ENCODE results near the gene CREB5.

Gene CREB5

DNA sequence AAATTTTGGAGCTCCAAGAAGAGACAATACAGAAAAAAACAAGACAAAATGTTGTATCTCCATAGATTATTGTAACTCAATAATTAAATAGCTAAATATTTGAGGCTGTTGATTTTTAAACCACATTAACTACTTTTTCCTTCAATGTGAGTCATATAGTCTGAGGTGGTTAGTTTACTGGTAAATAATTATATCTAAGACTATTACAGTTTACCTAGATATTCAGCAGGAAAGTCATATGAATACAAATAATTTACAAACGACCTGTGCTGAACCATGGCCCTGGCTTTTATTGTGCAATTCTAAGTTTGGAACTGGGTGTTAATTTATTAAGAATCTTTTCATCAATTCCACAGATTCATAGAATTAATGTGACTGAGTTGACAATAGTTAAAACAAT is 22.2 kb downstream of the CREB5 start:
- no peak for DNase-seq (ENCODE audit: extremely low spot score)
- ChIA-PET POLR2A (interaction anchor here (0.7 kb wide), 1 partner anchor 25 kb away, joined by 5 read pairs; no protein-coding TSS in a partner anchor), CTCF (interaction anchor here (0.5 to 1.5 kb wide), 7 partner anchors 10 to 251 kb away, joined by 3 to 5 read pairs (median 3); partner anchors contain the start of gene CREB5)
- TF ChIP-seq, protein P1, sequence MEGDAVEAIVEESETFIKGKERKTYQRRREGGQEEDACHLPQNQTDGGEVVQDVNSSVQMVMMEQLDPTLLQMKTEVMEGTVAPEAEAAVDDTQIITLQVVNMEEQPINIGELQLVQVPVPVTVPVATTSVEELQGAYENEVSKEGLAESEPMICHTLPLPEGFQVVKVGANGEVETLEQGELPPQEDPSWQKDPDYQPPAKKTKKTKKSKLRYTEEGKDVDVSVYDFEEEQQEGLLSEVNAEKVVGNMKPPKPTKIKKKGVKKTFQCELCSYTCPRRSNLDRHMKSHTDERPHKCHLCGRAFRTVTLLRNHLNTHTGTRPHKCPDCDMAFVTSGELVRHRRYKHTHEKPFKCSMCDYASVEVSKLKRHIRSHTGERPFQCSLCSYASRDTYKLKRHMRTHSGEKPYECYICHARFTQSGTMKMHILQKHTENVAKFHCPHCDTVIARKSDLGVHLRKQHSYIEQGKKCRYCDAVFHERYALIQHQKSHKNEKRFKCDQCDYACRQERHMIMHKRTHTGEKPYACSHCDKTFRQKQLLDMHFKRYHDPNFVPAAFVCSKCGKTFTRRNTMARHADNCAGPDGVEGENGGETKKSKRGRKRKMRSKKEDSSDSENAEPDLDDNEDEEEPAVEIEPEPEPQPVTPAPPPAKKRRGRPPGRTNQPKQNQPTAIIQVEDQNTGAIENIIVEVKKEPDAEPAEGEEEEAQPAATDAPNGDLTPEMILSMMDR (IDR thresholded peaks at IDR 0.05; ENCODE audit: control extremely low read depth, extremely low read depth, low read depth, missing control alignments), result no peak

DNA sequence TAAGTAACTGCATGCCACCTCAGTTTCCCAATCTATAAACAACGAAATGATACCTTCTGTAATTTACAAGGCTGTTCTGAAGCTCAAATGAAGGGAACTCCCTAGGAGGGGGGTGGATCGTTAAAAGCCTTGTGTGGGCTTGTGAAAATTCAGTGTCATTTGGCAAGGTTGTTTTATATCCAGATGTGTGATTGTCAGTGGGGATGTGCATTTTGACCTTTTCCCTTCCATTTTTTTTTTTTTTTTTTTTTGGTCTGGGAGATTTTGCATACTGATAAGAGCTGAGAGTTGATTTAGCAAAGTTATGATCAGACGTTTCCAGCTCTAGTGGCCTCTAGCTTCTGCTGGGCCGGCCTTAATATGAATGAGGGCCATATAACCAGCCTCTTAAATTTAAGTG is 22.8 kb downstream of the CREB5 start:
- ChIA-PET POLR2A (interaction anchor here (0.7 to 0.9 kb wide), 2 partner anchors 10 to 24 kb away, joined by 5 to 6 read pairs; no protein-coding TSS in a partner anchor), CTCF (interaction anchor here (0.9 to 1.5 kb wide), 5 partner anchors 8 to 200 kb away, joined by 3 to 5 read pairs (median 3); partner anchors contain the start of gene CREB5)
- TF ChIP-seq, protein P1 (IDR thresholded peaks at IDR 0.05; ENCODE audit: control extremely low read depth, extremely low read depth, low read depth, missing control alignments), result no peak
- no peak for DNase-seq (ENCODE audit: extremely low spot score)

DNA sequence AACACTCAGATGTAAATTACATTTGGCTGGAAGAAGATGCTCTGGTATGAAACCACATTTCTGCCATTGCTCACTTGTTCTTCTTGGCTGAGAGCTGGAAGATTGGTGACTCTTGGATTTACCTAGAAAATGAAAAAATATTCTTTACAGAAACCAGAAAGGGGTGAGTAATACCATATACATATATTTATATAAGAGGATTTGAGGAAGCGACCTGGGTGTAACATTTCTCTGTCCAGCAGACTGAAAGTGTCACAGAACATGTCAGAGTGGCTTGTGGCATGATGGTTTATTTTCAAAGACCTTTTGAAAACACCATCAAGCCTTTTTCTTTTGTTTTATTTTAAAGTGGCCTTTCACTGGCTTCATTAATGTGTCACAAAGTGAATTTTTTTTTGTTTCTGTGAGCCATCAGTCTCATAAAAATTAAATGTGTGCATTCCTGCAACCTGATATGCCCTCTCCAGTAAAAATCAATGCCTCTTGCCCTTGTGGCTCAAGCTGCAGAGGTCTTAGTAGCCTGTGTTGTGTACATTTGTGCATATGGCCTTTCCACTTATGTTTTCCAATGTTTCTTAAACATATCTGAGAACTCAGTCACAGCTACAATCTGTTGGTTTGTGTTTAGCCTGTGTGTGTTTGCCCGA is 23.5 kb downstream of the CREB5 start:
- no peak for DNase-seq (ENCODE audit: extremely low spot score)
- POLR2A ChIA-PET, result interaction anchor here (0.9 kb wide), 1 partner anchor 11 kb away, joined by 6 read pairs; no protein-coding TSS in a partner anchor
- CTCF ChIA-PET, result interaction anchor here (0.9 to 1.1 kb wide), 3 partner anchors 9 to 199 kb away, joined by 3 to 5 read pairs (median 3); no protein-coding TSS in a partner anchor
- TF ChIP-seq, protein P1 (IDR thresholded peaks at IDR 0.05; ENCODE audit: control extremely low read depth, extremely low read depth, low read depth, missing control alignments), result no peak

DNA sequence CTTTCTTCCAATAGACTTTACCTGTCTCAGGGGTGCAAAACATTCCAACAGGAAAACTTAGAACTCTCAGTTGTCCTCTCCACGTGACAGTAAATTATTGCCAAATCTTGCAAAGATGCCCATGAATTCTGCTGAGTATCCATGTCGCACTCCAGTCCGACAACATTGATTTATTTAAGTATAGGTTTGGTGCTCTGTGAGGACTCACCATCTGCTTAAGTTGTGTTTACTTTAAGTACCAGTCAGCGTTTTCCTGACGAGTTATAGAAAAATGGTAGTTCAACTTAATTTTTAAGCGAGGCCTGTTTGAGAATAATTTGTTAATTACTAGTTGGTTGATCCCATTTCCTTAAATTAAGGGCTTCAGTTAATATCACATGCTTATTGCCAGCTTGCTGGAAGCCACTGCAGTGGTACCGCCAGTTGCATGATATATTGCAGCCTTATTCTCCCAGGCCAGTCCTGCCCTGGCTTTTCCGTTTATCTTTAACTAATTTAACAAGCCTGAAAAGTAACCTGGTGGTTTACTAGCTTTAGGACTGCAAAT is 27.8 kb downstream of the CREB5 start:
- DNase-seq (ENCODE audit: extremely low spot score), result no peak
- TF ChIP-seq, protein P1 (IDR thresholded peaks at IDR 0.05; ENCODE audit: control extremely low read depth, extremely low read depth, low read depth, missing control alignments), result no peak
- ChIA-PET POLR2A (no interaction called here), CTCF (interaction anchor here (1.4 to 1.7 kb wide), 2 partner anchors 29 to 187 kb away, joined by 3 to 8 read pairs; no protein-coding TSS in a partner anchor)

DNA sequence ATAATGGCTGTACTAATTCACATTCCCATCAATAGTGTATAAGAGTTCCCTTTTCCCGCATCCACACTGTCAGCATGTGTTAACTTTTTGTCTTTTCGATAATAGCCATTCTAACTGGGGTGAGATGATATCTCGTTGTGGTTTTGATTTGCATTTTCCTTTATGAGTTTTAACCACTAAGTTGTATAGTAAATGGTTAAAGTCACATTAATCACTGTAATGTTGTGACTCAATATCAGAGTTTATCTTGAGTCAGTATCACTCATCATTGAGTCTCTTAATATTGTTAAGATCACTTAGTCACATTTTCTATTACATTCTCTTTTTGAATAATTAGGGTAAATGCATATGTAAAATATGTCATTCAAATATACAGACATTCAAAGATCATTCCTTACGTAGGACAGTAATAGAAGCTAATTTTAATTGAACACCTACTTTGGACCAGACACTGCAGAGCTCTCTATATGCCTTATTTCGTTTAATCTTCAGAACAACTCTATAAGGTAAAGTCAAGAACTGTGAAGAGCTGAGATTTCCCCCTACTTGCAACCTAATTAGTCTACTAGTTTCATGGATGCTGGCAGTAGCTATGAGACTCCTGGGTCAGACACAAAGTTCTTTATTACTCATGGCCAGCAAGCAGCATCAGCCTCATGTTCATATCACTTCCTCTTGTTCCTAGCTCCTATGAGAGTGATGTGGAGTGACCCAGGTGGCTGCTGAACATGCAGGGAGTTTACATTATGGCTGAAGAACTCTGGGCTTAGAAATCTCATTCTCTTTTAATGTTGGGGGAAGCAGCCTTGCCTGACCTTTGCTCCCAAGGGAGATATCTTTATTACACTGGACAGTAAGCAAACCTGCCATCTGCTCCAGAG is 30.5 kb downstream of the CREB5 start:
- TF ChIP-seq, protein P1 (IDR thresholded peaks at IDR 0.05; ENCODE audit: control extremely low read depth, extremely low read depth, low read depth, missing control alignments), result no peak
- ChIA-PET CTCF (interaction anchor here (0.9 to 1.7 kb wide), 5 partner anchors 10 to 94 kb away, joined by 4 to 5 read pairs (median 5); no protein-coding TSS in a partner anchor), POLR2A (interaction anchor here (0.7 to 1.2 kb wide), 2 partner anchors 10 to 32 kb away, joined by 3 read pairs; no protein-coding TSS in a partner anchor)
- DNase-seq (ENCODE audit: extremely low spot score), result no peak

DNA sequence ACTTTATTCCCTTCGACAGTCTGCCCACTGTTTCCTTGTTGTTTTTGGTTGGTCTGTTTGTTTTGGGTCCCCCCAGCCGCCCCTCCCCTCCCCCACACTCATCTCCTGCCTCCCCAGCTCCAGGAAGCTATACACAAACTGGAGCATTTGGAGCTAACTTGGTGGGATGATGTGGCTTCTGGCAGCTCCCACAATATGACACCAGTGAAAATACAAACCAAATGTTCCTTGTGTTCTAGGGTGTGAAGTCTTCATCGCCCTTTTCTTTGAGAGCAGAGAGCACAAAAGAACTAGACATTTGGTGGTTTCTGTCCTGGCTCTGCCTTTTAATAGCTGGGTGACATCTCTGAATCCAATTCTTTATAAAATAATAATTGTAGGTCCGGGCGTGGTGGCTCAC is 33.8 kb downstream of the CREB5 start:
- ChIA-PET CTCF (interaction anchor here (1.0 to 1.2 kb wide), 4 partner anchors 22 to 180 kb away, joined by 3 read pairs; no protein-coding TSS in a partner anchor), POLR2A (no interaction called here)
- TF ChIP-seq, protein P1 (IDR thresholded peaks at IDR 0.05; ENCODE audit: control extremely low read depth, extremely low read depth, low read depth, missing control alignments), result no peak
- DNase-seq (ENCODE audit: extremely low spot score), result no peak
